Progenitor cell of endocrine pancreas (in vitro differentiated cells): ENCODE results near the gene TIGD3. TPM values are rescaled to one million over a fixed set of nuclear protein-coding genes. Genes with fewer than 3 reads are reported as not detected.

ENCODE experiments used
- DNase-seq: peaks from one replicate; pipeline ENCODE4 v3.0.0; 2021; ENCODE audit warnings: low spot score; ENCODE audit not compliant: unreplicated experiment
- H3K27ac Mint-ChIP-seq: 2 replicates; pipeline ENCODE4 v1.8.0; 2021; ENCODE audit warnings: mild to moderate bottlenecking, moderate library complexity, mixed read lengths
- H3K27me3 Mint-ChIP-seq: 2 replicates; pipeline ENCODE4 v1.8.0; 2021; ENCODE audit warnings: mixed read lengths
- H3K36me3 Mint-ChIP-seq: 2 replicates; pipeline ENCODE4 v1.8.0; 2022; ENCODE audit warnings: mixed read lengths; ENCODE audit not compliant: insufficient read depth
- H3K4me1 Mint-ChIP-seq: 2 replicates; pipeline ENCODE4 v1.8.0; 2021; ENCODE audit warnings: low read depth, mixed read lengths
- H3K4me3 Mint-ChIP-seq: 2 replicates; pipeline ENCODE4 v1.8.0; 2021; ENCODE audit warnings: low read depth, mild to moderate bottlenecking, moderate library complexity, mixed read lengths
- H3K9me3 Mint-ChIP-seq: 2 replicates; pipeline ENCODE4 v1.8.0; 2021; ENCODE audit warnings: low read depth, mixed read lengths
- CTCF ChIP-seq: fragments of 200-600 bp; sonication (generic); IDR thresholded peaks from one replicate; pipeline ENCODE4 v1.5.0; 2021; ENCODE audit warnings: antibody characterized with exemption, mild to moderate bottlenecking; ENCODE audit not compliant: unreplicated experiment
- total RNA-seq: library from RNA; stranded (reverse); gene quantifications from 2 replicates; pipeline ENCODE4 v1.2.1, GENCODE V29; 2021

The TIGD3 gene
- total RNA-seq, 1 donor from 2014 or later = 3.0 TPM

- no peak for DNase-seq
- H3K4me1 Mint-ChIP-seq = peaks cover 7% of the 10 kb centered on the region
- H3K27ac Mint-ChIP-seq = no peak overlapping the region
- H3K27me3 Mint-ChIP-seq = no peaks in the 10 kb centered on the region
- no peaks in the 10 kb centered on the region for H3K9me3 Mint-ChIP-seq
- no peak overlapping the region for H3K4me3 Mint-ChIP-seq
- TF ChIP-seq CTCF = no peak
- H3K36me3 Mint-ChIP-seq = peaks cover 9% of the 10 kb centered on the region
Measured at GRCh38 chr11:65404638-65405339, 50.2 kb downstream of the TIGD3 start.

Other genes with a start within 250 kb of the TIGD3 start
- gene TM7SF2, start 242.9 kb upstream of the TIGD3 start, total RNA-seq = 123 and 124 TPM in 2 replicates
- 10.5 and 11.8 TPM in 2 replicates for gene ZNHIT2, start 237.1 kb upstream of the TIGD3 start, total RNA-seq
- gene FAU, start 232.6 kb upstream of the TIGD3 start, total RNA-seq = 607 and 611 TPM in 2 replicates
- 38.8 and 39.6 TPM in 2 replicates for gene MRPL49, start 232.4 kb upstream of the TIGD3 start, total RNA-seq
- gene SYVN1, start 220.2 kb upstream of the TIGD3 start, total RNA-seq = 48.4 and 49.0 TPM in 2 replicates
- not detected in 2 replicates for gene SPDYC, start 184.5 kb upstream of the TIGD3 start, total RNA-seq
- gene CAPN1, start 172.8 kb upstream of the TIGD3 start, total RNA-seq = 239 and 245 TPM in 2 replicates
- 24.4 and 27.4 TPM in 2 replicates for gene POLA2, start 92.8 kb upstream of the TIGD3 start, total RNA-seq
- gene CDC42EP2, start 39.9 kb upstream of the TIGD3 start, total RNA-seq = 5.3 and 5.9 TPM in 2 replicates
- 81.9 and 96.5 TPM in 2 replicates for gene DPF2, start 20.9 kb upstream of the TIGD3 start, total RNA-seq
- 4.0 and 5.3 TPM in 2 replicates for gene SLC25A45, start 27.9 kb downstream of the TIGD3 start, total RNA-seq
- gene FRMD8, start 31.9 kb downstream of the TIGD3 start, total RNA-seq = 27.3 and 27.5 TPM in 2 replicates
- 78.8 and 99.9 TPM in 2 replicates for gene NEAT1, start 68.0 kb downstream of the TIGD3 start, total RNA-seq
- gene MALAT1, start 144.3 kb downstream of the TIGD3 start, total RNA-seq = 16,546 and 17,116 TPM in 2 replicates
- gene SCYL1, start 170.3 kb downstream of the TIGD3 start, total RNA-seq = 61.4 and 66.3 TPM in 2 replicates
- 55.3 and 57.7 TPM in 2 replicates for gene LTBP3, start 203.6 kb downstream of the TIGD3 start, total RNA-seq
- 25.3 and 25.9 TPM in 2 replicates for gene ZNRD2, start 215.7 kb downstream of the TIGD3 start, total RNA-seq
- 62.5 and 65.0 TPM in 2 replicates for gene FAM89B, start 217.8 kb downstream of the TIGD3 start, total RNA-seq
- 13.0 and 15.2 TPM in 2 replicates for gene EHBP1L1, start 221.3 kb downstream of the TIGD3 start, total RNA-seq
- gene KCNK7, start 241.0 kb downstream of the TIGD3 start, total RNA-seq = 0.95 and 1.7 TPM in 2 replicates